ENCODE data around the gene GALNT18. TPM values are rescaled to one million over a fixed set of nuclear protein-coding genes. Genes with fewer than 3 reads are reported as not detected.

Gene GALNT18
- total RNA-seq, 2 experiments from 2014 or later, result not detected

DNA sequence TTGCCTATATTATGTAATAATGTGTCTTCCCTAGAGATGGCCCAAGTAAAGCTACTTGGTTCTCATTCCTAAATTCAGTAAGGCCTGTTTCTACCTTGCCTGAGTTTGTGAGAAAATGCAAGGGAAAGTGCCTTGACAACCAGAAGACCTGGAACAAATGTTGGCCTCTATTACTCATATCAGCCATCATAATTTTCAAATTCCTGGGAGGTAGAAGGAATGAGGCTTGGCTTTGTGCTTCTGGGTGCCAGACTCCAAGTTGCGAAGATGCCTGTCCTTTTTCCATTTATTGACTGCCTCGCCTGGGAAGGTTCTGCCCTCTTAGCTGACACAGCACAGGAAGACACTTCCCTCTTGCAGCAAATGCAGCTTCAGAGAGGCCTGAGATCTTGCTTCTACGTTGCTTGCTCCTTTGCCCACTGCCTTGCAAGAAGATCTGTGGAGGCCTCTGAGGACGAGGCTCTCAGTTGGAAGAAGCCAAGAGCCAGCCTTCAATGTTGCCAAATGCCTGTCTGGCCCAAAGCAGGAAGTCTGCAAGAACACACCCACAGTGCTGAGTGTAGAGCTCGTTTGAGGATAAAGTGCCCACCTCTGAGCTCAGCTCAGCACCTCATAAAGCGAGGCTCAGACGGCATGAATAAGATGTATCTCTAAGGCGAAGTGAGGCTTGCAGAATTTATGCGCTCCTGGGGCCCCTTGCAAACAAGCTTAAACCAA, 120.1 kb downstream of the GALNT18 start:
- Histone ChIP-seq H2AFZ (ENCODE audit: low read length) (no peak overlapping the region), H4K20me1 (ENCODE audit: insufficient read depth, low read length) (no peaks in the 10 kb centered on the region), H3K9me2 (ENCODE audit: insufficient read depth, low read length) (no peaks in the 10 kb centered on the region), H3K36me3 (ENCODE audit: insufficient read depth, low read length) (no peaks in the 10 kb centered on the region), H3K79me2 (ENCODE audit: insufficient read depth, low read depth, low read length) (no peaks in the 10 kb centered on the region), H3K4me1 (ENCODE audit: insufficient read depth, low read length, poor library complexity, severe bottlenecking) (no peaks in the 10 kb centered on the region), H3K9me3 (ENCODE audit: low read length) (no peaks in the 10 kb centered on the region), H3K4me3 (ENCODE audit: low read depth, low read length, poor library complexity, severe bottlenecking) (no peak overlapping the region), H3K27ac (ENCODE audit: low read depth, low read length, poor library complexity, severe bottlenecking) (no peak overlapping the region), H3K4me2 (ENCODE audit: low read length) (no peak overlapping the region)
- BruUV-seq (replicated peaks), result no TSS peak
- no peak for DNase-seq (ENCODE audit: low spot score)
- ChIA-PET POLR2A (no interaction called here), CTCF (ENCODE audit: unreplicated experiment) (no interaction called here)
- intact Hi-C loops (cut with micrococcal nuclease; ENCODE audit: unreplicated experiment), result no loop called here
- TF ChIP-seq, protein P1, sequence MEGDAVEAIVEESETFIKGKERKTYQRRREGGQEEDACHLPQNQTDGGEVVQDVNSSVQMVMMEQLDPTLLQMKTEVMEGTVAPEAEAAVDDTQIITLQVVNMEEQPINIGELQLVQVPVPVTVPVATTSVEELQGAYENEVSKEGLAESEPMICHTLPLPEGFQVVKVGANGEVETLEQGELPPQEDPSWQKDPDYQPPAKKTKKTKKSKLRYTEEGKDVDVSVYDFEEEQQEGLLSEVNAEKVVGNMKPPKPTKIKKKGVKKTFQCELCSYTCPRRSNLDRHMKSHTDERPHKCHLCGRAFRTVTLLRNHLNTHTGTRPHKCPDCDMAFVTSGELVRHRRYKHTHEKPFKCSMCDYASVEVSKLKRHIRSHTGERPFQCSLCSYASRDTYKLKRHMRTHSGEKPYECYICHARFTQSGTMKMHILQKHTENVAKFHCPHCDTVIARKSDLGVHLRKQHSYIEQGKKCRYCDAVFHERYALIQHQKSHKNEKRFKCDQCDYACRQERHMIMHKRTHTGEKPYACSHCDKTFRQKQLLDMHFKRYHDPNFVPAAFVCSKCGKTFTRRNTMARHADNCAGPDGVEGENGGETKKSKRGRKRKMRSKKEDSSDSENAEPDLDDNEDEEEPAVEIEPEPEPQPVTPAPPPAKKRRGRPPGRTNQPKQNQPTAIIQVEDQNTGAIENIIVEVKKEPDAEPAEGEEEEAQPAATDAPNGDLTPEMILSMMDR (conservative IDR thresholded peaks at IDR 0.05; ENCODE audit: low read length), result no peak
- TF ChIP-seq EZH2phosphoT487 (IDR thresholded peaks at IDR 0.05; ENCODE audit: borderline replicate concordance, low read depth, low read length), result no peak

DNA sequence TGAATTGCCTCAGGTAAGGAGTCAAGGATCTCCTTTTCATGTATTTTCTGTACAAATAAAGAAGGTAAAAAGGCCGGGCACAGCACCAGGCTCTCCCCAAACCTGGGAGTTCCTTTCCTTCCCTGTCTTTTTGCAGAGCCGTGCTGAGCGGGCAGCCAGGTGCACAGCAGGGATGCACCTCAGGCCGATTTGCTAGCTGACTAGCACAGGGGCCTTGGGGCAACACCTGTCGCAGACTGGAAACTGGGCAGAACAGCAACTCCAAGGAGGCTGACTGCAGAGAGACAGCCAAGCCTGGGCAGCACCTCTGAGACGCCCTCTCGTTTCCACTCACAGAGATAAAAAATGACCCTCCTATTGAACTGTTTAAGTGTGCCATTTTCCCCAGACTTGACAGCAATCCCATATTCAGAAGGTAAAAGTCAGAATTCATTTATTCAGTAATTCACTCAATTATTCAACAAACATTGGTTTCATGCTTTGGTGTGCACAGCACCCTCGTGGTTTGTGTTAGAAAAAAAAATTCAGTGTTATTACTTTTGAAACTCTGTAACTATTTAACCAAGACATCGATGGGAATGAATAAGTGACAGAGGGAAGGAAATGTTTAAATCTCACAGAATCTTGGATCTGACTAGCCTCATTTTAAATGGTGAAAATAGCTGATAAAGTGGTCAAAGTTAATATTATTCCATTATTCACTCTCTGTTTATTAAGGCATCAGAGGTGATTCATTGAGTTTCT, 120.9 kb downstream of the GALNT18 start:
- TF ChIP-seq, protein P1 (conservative IDR thresholded peaks at IDR 0.05; ENCODE audit: low read length), result no peak
- no peak for TF ChIP-seq EZH2phosphoT487 (IDR thresholded peaks at IDR 0.05; ENCODE audit: borderline replicate concordance, low read depth, low read length)

DNA sequence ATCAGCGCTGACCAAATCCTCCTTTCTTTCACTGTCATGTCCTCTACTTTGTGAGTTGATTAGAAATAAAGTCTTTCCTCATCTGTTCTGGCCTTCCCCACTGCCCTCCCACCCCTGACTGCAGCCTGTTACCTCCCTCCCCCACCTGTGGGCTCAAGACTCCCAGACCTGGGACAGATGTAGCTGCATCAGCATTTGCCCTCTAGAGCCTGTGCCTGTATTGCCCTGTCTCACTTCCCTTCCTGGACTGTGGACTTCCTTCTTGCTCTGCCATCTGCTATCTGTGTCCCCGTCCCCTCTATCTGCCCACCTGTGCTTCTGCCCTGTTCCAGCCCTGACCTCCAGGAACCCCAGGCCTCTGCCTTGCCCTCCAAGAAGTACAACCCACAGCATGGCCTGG, 122.5 kb downstream of the GALNT18 start:
- H3K4me3 ChIP-seq (ENCODE audit: low read depth, low read length, poor library complexity, severe bottlenecking), result no peak overlapping the region
- no peak for DNase-seq (ENCODE audit: low spot score)
- H3K27ac ChIP-seq (ENCODE audit: low read depth, low read length, poor library complexity, severe bottlenecking), result no peak overlapping the region
- TF ChIP-seq EZH2phosphoT487 (IDR thresholded peaks at IDR 0.05; ENCODE audit: borderline replicate concordance, low read depth, low read length), result no peak
- TF ChIP-seq, protein P1 (conservative IDR thresholded peaks at IDR 0.05; ENCODE audit: low read length), result no peak
- no peaks in the 10 kb centered on the region for H3K9me2 ChIP-seq (ENCODE audit: insufficient read depth, low read length)
- POLR2A ChIA-PET, result no interaction called here
- H4K20me1 ChIP-seq (ENCODE audit: insufficient read depth, low read length), result no peaks in the 10 kb centered on the region
- BruUV-seq (replicated peaks), result no TSS peak
- CTCF ChIA-PET (ENCODE audit: unreplicated experiment), result no interaction called here
- no peaks in the 10 kb centered on the region for H3K79me2 ChIP-seq (ENCODE audit: insufficient read depth, low read depth, low read length)
- H2AFZ ChIP-seq (ENCODE audit: low read length), result no peak overlapping the region
- H3K4me2 ChIP-seq (ENCODE audit: low read length), result no peak overlapping the region
- no peaks in the 10 kb centered on the region for H3K9me3 ChIP-seq (ENCODE audit: low read length)
- no peaks in the 10 kb centered on the region for H3K4me1 ChIP-seq (ENCODE audit: insufficient read depth, low read length, poor library complexity, severe bottlenecking)
- H3K36me3 ChIP-seq (ENCODE audit: insufficient read depth, low read length), result no peaks in the 10 kb centered on the region
- intact Hi-C loops (cut with micrococcal nuclease; ENCODE audit: unreplicated experiment), result no loop called here

More for the DNA sequence above, 120.9 kb downstream of the GALNT18 start:
- Histone ChIP-seq H3K4me2 (ENCODE audit: low read length) (no peak overlapping the region), H3K27ac (ENCODE audit: low read depth, low read length, poor library complexity, severe bottlenecking) (no peak overlapping the region), H3K9me3 (ENCODE audit: low read length) (no peaks in the 10 kb centered on the region), H3K79me2 (ENCODE audit: insufficient read depth, low read depth, low read length) (no peaks in the 10 kb centered on the region), H3K4me1 (ENCODE audit: insufficient read depth, low read length, poor library complexity, severe bottlenecking) (no peaks in the 10 kb centered on the region), H2AFZ (ENCODE audit: low read length) (no peak overlapping the region), H3K4me3 (ENCODE audit: low read depth, low read length, poor library complexity, severe bottlenecking) (no peak overlapping the region), H3K36me3 (ENCODE audit: insufficient read depth, low read length) (no peaks in the 10 kb centered on the region), H3K9me2 (ENCODE audit: insufficient read depth, low read length) (no peaks in the 10 kb centered on the region), H4K20me1 (ENCODE audit: insufficient read depth, low read length) (no peaks in the 10 kb centered on the region)
- DNase-seq (ENCODE audit: low spot score), result no peak
- no TSS peak for BruUV-seq (replicated peaks)
- POLR2A ChIA-PET, result no interaction called here
- CTCF ChIA-PET (ENCODE audit: unreplicated experiment), result no interaction called here
- intact Hi-C loops (cut with micrococcal nuclease; ENCODE audit: unreplicated experiment), result no loop called here

Measured in OCI-LY7 (cell line).